IMR-90 (cell line): ENCODE results near the gene OSBP2. TPM values are rescaled to one million over a fixed set of nuclear protein-coding genes. Genes with fewer than 3 reads are reported as not detected.

ENCODE experiments used
- ATAC-seq: fragments of 200-7000 bp; cut with Tn5 transposase; 2 replicates; pipeline ENCODE4 v1.9.1; 2020; ENCODE audit warnings: low read depth, mild to moderate bottlenecking, moderate library complexity
- BruUV-seq: library from RNA; stranded (reverse); fragments of 400-500 nt; replicated peaks from 2 replicates; lab custom pipeline; 2021; lab: Mats Ljungman, UMichigan
- CTCF ChIA-PET: fragments of 300-600 bp; formaldehyde crosslinking; extraction: SDS; loops from one replicate; lab custom pipeline; 2021; ENCODE audit warnings: antibody characterized with exemption; lab: Yijun Ruan, JAX
- POLR2A ChIA-PET: fragments of 300-600 bp; sonication (Branson Sonifier 250); formaldehyde crosslinking; loops from one replicate; lab custom pipeline; 2022; ENCODE audit warnings: antibody characterized with exemption; ENCODE audit not compliant: unreplicated experiment; lab: Charles Lee
- DNase-seq: peaks from one replicate; pipeline ENCODE4 v3.0.0; 2013
- H2AFZ ChIP-seq: replicated peaks from 2 replicates; pipeline ENCODE3; 2013; ENCODE audit warnings: low read length, mild to moderate bottlenecking; ENCODE audit not compliant: poor library complexity
- H2AK5ac ChIP-seq: 2 replicates; pipeline ENCODE4 v1.6.1; 2013; ENCODE audit warnings: low read depth, low read length, inconsistent platforms
- H2AK9ac ChIP-seq: replicated peaks from 2 replicates; pipeline ENCODE3; 2013; ENCODE audit warnings: mild to moderate bottlenecking, low read depth, low read length, moderate library complexity; ENCODE audit not compliant: poor library complexity
- H2BK120ac ChIP-seq: 2 replicates; pipeline ENCODE4 v1.6.1; 2013; ENCODE audit warnings: low read depth, low read length, inconsistent platforms
- H2BK15ac ChIP-seq: 3 replicates; pipeline ENCODE4 v1.6.1; 2013; ENCODE audit warnings: low read depth, low read length, inconsistent platforms
- H2BK20ac ChIP-seq: 2 replicates; pipeline ENCODE4 v1.6.1; 2013; ENCODE audit warnings: low read depth, mild to moderate bottlenecking, inconsistent platforms, low read length, moderate library complexity
- H2BK5ac ChIP-seq: 2 replicates; pipeline ENCODE4 v1.6.1; 2013; ENCODE audit warnings: mild to moderate bottlenecking, low read depth, low read length, inconsistent platforms; ENCODE audit not compliant: poor library complexity, severe bottlenecking
- H3K14ac ChIP-seq: replicated peaks from 2 replicates; pipeline ENCODE4 v1.6.1; 2013; ENCODE audit warnings: low read depth, low read length, inconsistent platforms
- H3K18ac ChIP-seq: 2 replicates; pipeline ENCODE4 v1.6.1; 2013; ENCODE audit warnings: low read depth, low read length, control low read depth
- H3K23ac ChIP-seq: 2 replicates; pipeline ENCODE4 v1.6.1; 2013; ENCODE audit warnings: low read depth, low read length, inconsistent platforms
- H3K27ac ChIP-seq: 2 replicates; pipeline ENCODE4 v1.5.1; 2013; ENCODE audit warnings: mild to moderate bottlenecking, control low read depth, low read length; ENCODE audit not compliant: insufficient read depth
- H3K27me3 ChIP-seq: 2 replicates; pipeline ENCODE4 v1.6.1; 2013; ENCODE audit warnings: low read length; ENCODE audit not compliant: control insufficient read depth, insufficient read depth
- H3K36me3 ChIP-seq: 2 replicates; pipeline ENCODE4 v1.6.1; 2013; ENCODE audit warnings: low read length, mixed read lengths; ENCODE audit not compliant: control insufficient read depth, insufficient read depth
- H3K4ac ChIP-seq: 2 replicates; pipeline ENCODE4 v1.6.1; 2013; ENCODE audit warnings: low read depth, low read length, inconsistent platforms
- H3K4me1 ChIP-seq: 2 replicates; pipeline ENCODE4 v1.6.1; 2013; ENCODE audit warnings: low read length, mixed read lengths; ENCODE audit not compliant: control insufficient read depth, insufficient read depth
- H3K4me2 ChIP-seq: 2 replicates; pipeline ENCODE4 v1.6.1; 2013; ENCODE audit warnings: low read depth, mild to moderate bottlenecking, control low read depth, low read length, moderate library complexity
- H3K4me3 ChIP-seq: 2 replicates; pipeline ENCODE4 v1.5.1; 2013; ENCODE audit warnings: low read depth, mild to moderate bottlenecking, control low read depth, low read length, moderate library complexity; ENCODE audit not compliant: insufficient read depth
- H3K56ac ChIP-seq: 2 replicates; pipeline ENCODE4 v1.6.1; 2013; ENCODE audit warnings: low read length, inconsistent platforms; ENCODE audit not compliant: insufficient read depth; ENCODE audit errors: extremely low read depth
- H3K79me1 ChIP-seq, 2 experiments: 2 replicates each; pipeline ENCODE4 v1.6.1; 2013; ENCODE audit warnings: low read length in 2 of 2, inconsistent platforms in 1 of 2, low read depth in 1 of 2
- H3K9ac ChIP-seq: 2 replicates; pipeline ENCODE4 v1.6.1; 2013; ENCODE audit warnings: low read depth, low read length, control low read depth
- H3K9me1 ChIP-seq: 2 replicates; pipeline ENCODE4 v1.6.1; 2013; ENCODE audit warnings: low read length, inconsistent platforms; ENCODE audit not compliant: insufficient read depth
- H3K9me3 ChIP-seq: 2 replicates; pipeline ENCODE4 v1.6.1; 2013; ENCODE audit warnings: low read length; ENCODE audit not compliant: control insufficient read depth, insufficient read depth
- H4K20me1 ChIP-seq: 2 replicates; pipeline ENCODE4 v1.6.1; 2013; ENCODE audit warnings: low read length, inconsistent platforms; ENCODE audit not compliant: insufficient read depth
- H4K5ac ChIP-seq: 2 replicates; pipeline ENCODE4 v1.6.1; 2013; ENCODE audit warnings: mild to moderate bottlenecking, low read depth, low read length, control low read depth
- H4K8ac ChIP-seq, 2 experiments: 2 replicates each; pipeline ENCODE4 v1.6.1; 2013; ENCODE audit warnings: low read depth in 2 of 2, low read length in 2 of 2, control low read depth in 1 of 2, inconsistent platforms in 1 of 2
- H4K91ac ChIP-seq: 2 replicates; pipeline ENCODE4 v1.6.1; 2013; ENCODE audit warnings: low read depth, low read length, inconsistent platforms; ENCODE audit not compliant: insufficient read depth
- CHD1 ChIP-seq: IDR thresholded peaks from 2 replicates; pipeline ENCODE4 v1.6.1; 2012; ENCODE audit warnings: low read depth, low read length, improper control_type of control experiment
- FOS ChIP-seq: fragments of 150-350 bp; IDR thresholded peaks from 2 replicates; pipeline ENCODE4 v1.6.1; 2016; ENCODE audit warnings: low read depth, low read length
- MXI1 ChIP-seq: IDR thresholded peaks from 2 replicates; pipeline ENCODE4 v1.6.1; 2012; ENCODE audit warnings: low read depth, mild to moderate bottlenecking, low read length, moderate library complexity, borderline replicate concordance
- NFE2L2 ChIP-seq: fragments of 150-350 bp; IDR thresholded peaks from 2 replicates; pipeline ENCODE4 v1.6.1; 2016; ENCODE audit warnings: low read depth, mild to moderate bottlenecking, low read length
- RAD21 ChIP-seq: IDR thresholded peaks from 2 replicates; pipeline ENCODE4 v1.6.1; 2012; ENCODE audit warnings: low read length, improper control_type of control experiment
- SMC3 ChIP-seq: fragments of 150-350 bp; IDR thresholded peaks from 2 replicates; pipeline ENCODE4 v1.6.1; 2016; ENCODE audit warnings: low read depth, mild to moderate bottlenecking, antibody characterized with exemption, low read length, moderate library complexity
- WGBS, 2 experiments: methylation state at CpG; one replicate each; pipeline versions ENCODE4 v1.1.5 to v1.1.7; 2013; ENCODE audit warnings: missing lambda C conversion rate in 2 of 2; ENCODE audit not compliant: insufficient read length in 1 of 2; ENCODE audit errors: extremely low coverage in 2 of 2; 5-methylcytosine and 5-hydroxymethylcytosine counted together
- dilution Hi-C: fragments of 300-500 bp; cut with HindIII; formaldehyde crosslinking; loops from one replicate; pipeline ENCODE4 v1.14.3; 2018; ENCODE audit warnings: low sequenced_read_pairs; ENCODE audit not compliant: unreplicated experiment
- in situ Hi-C: fragments of 300-500 bp; cut with MboI; formaldehyde crosslinking; loops from 3 replicates; pipeline ENCODE4 v1.14.3; 2019; ENCODE audit warnings: low sequenced_read_pairs, inconsistent platforms, mixed read lengths
- intact Hi-C: fragments of 100-400 bp; cut with micrococcal nuclease; formaldehyde crosslinking; loops from 2 replicates; pipeline ENCODE4 v1.10.0; 2022
- polyA plus RNA-seq, 3 experiments: library from polyadenylated mRNA; depleted of rRNA; stranded (reverse); fragments of >200 nt; gene quantifications; 2 replicates each; pipeline ENCODE4 v1.2.3, GENCODE V29; 2012; ENCODE audit warnings: low replicate concordance in 1 of 3
- total RNA-seq: library from RNA; depleted of rRNA; stranded (reverse); fragments of >200 nt; gene quantifications from 2 replicates; pipeline ENCODE4 v1.2.3, GENCODE V29; 2012
- TF ChIP-seq, protein P1 (sequence below): fragments of 150-350 bp; IDR thresholded peaks from 2 replicates; pipeline ENCODE4 v1.6.1; 2017; ENCODE audit warnings: mild to moderate bottlenecking, antibody characterized with exemption, low read length, low read depth
- TF ChIP-seq, protein P2 (sequence below): conservative IDR thresholded peaks from 2 replicates; pipeline ENCODE4 v1.5.1; 2012; ENCODE audit warnings: mild to moderate bottlenecking, low read depth, low read length, improper control_type of control experiment

The OSBP2 gene
- total and polyA plus RNA-seq, 2 of the 4 experiments (the other 2 are of a cell fraction): 1.8 to 2.2 TPM

DNA sequence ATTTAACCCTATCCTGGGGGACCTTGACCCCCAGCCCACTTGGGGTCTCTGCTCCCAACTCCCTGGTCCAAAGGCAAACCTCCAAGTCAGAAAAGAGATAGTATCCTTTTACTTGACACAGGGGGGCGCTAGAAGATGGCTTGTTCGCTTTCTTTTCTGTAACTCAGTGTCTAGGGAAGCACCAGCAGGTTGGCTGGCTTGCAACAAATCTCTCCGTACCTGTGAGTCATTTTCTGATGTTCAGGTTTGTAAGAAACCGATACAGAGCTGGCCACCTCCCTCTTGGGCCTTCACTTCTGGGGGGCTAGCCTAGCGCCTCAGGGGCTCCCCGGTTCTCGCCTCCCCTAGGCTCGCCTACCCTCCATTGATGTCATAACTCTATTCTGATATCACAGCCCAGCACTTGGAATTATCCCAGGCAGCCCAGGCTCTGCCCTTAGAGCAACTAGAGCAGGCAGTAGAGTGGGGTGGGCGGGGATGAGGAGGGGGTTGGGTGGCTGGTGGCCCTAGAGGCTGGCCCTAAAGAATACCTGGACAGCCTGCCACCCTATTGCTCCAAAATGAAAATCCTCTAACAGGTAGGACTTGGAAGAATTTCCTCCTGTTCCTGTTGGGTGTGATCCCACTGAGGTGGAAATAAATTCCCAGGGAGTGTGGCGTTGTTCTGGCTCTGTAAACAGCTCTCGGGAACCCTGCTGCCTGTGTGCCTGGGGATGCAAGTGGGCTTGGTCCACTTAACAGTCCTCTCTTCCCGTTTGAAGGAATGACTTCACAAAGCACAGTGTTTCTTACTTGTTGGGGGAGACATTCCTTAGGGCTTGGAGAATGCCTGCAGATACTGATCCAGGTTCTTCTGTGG is 69.4 kb downstream of the OSBP2 start:
- no peaks in the 10 kb centered on the region for H3K9me3 ChIP-seq
- dilution Hi-C loops: no loop called here
- no peak overlapping the region for H3K27ac ChIP-seq
- no peaks in the 10 kb centered on the region for H3K79me1 ChIP-seq
- ATAC-seq (peak; percentile 84), DNase-seq (peak; percentile 86)
- in situ Hi-C loops: loop anchor here (5.0 kb wide), 1 partner anchor 158 kb away; no protein-coding TSS in a partner anchor
- no peak overlapping the region for H2BK120ac ChIP-seq
- TF ChIP-seq CHD1 (no peak), RAD21 (peak; percentile 96), SMC3 (peak; percentile 92), FOS (no peak), NFE2L2 (no peak), MXI1 (no peak)
- TF ChIP-seq, protein P1, sequence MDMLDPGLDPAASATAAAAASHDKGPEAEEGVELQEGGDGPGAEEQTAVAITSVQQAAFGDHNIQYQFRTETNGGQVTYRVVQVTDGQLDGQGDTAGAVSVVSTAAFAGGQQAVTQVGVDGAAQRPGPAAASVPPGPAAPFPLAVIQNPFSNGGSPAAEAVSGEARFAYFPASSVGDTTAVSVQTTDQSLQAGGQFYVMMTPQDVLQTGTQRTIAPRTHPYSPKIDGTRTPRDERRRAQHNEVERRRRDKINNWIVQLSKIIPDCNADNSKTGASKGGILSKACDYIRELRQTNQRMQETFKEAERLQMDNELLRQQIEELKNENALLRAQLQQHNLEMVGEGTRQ: no peak
- TF ChIP-seq, protein P2, sequence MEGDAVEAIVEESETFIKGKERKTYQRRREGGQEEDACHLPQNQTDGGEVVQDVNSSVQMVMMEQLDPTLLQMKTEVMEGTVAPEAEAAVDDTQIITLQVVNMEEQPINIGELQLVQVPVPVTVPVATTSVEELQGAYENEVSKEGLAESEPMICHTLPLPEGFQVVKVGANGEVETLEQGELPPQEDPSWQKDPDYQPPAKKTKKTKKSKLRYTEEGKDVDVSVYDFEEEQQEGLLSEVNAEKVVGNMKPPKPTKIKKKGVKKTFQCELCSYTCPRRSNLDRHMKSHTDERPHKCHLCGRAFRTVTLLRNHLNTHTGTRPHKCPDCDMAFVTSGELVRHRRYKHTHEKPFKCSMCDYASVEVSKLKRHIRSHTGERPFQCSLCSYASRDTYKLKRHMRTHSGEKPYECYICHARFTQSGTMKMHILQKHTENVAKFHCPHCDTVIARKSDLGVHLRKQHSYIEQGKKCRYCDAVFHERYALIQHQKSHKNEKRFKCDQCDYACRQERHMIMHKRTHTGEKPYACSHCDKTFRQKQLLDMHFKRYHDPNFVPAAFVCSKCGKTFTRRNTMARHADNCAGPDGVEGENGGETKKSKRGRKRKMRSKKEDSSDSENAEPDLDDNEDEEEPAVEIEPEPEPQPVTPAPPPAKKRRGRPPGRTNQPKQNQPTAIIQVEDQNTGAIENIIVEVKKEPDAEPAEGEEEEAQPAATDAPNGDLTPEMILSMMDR: peak; percentile 90
- H3K4me1 ChIP-seq: no peaks in the 10 kb centered on the region
- BruUV-seq: no TSS peak
- H3K23ac ChIP-seq: no peak overlapping the region
- H4K8ac ChIP-seq: no peak overlapping the region
- H3K18ac ChIP-seq: no peak overlapping the region
- no peak overlapping the region for H3K4ac ChIP-seq
- no peak overlapping the region for H4K5ac ChIP-seq
- ChIA-PET POLR2A (interaction anchor here (0.6 kb wide), 1 partner anchor 176 kb away, joined by 3 read pairs; no protein-coding TSS in a partner anchor), CTCF (interaction anchor here (0.6 to 2.5 kb wide), 6 partner anchors 126 to 158 kb away, joined by 3 to 12 read pairs (median 5); no protein-coding TSS in a partner anchor)
- H4K20me1 ChIP-seq: no peaks in the 10 kb centered on the region; the same call in 1 of the 2 replicates
- intact Hi-C loops: loop anchor here (1.0 to 5.0 kb wide), 4 partner anchors 126 to 468 kb away; no protein-coding TSS in a partner anchor
- H3K9me1 ChIP-seq: no peaks in the 10 kb centered on the region
- no peak overlapping the region for H2AK5ac ChIP-seq
- no peak overlapping the region for H3K9ac ChIP-seq
- no peak overlapping the region for H4K91ac ChIP-seq
- no peak overlapping the region for H2BK15ac ChIP-seq
- no peak overlapping the region for H2BK5ac ChIP-seq
- peak overlapping the region; percentile 75 for H2AFZ ChIP-seq
- no CpG with 5 or more reads among the region's 12 CpGs for WGBS, 2 experiments
- no peak overlapping the region for H3K4me2 ChIP-seq
- no peaks in the 10 kb centered on the region for H3K27me3 ChIP-seq
- no peak overlapping the region for H3K4me3 ChIP-seq
- no peak overlapping the region for H2BK20ac ChIP-seq
- no peaks in the 10 kb centered on the region for H3K36me3 ChIP-seq
- no peak overlapping the region for H3K14ac ChIP-seq
- no peak overlapping the region for H3K56ac ChIP-seq
- peak overlapping the region; percentile 82 for H2AK9ac ChIP-seq
